Neural progenitor cell (in vitro differentiated cells): Measurements from ENCODE around the gene EDN1. TPM values are rescaled to one million over a fixed set of nuclear protein-coding genes. Genes with fewer than 3 reads are reported as not detected.

ENCODE experiments used
- DNase-seq: peaks from one replicate; pipeline ENCODE4 v3.0.0-alpha.2; 2016; ENCODE audit warnings: low spot score
- H2AFZ ChIP-seq: fragments of 200-600 bp; sonication (generic); replicated peaks from 2 replicates; pipeline ENCODE4 v1.6.1; 2016; ENCODE audit warnings: antibody characterized with exemption
- H3F3A ChIP-seq: fragments of 200-600 bp; sonication (generic); 2 replicates; pipeline ENCODE4 v1.6.1; 2016; ENCODE audit warnings: antibody characterized with exemption, low read depth
- H3K27ac ChIP-seq: fragments of 200-600 bp; sonication (generic); 2 replicates; pipeline ENCODE4 v1.5.1; 2016; ENCODE audit warnings: mild to moderate bottlenecking
- H3K27me3 ChIP-seq: fragments of 200-600 bp; sonication (generic); 2 replicates; pipeline ENCODE4 v1.6.1; 2016; ENCODE audit warnings: mild to moderate bottlenecking, moderate library complexity
- H3K36me3 ChIP-seq: fragments of 200-600 bp; sonication (generic); 2 replicates; pipeline ENCODE4 v1.5.1; 2016
- H3K4me1 ChIP-seq: fragments of 200-600 bp; sonication (generic); 2 replicates; pipeline ENCODE4 v1.6.1; 2016; ENCODE audit warnings: mixed run types
- H3K4me2 ChIP-seq: fragments of 200-600 bp; sonication (generic); 2 replicates; pipeline ENCODE4 v1.6.1; 2016
- H3K4me3 ChIP-seq: fragments of 200-600 bp; sonication (generic); 2 replicates; pipeline ENCODE4 v1.5.1; 2016
- H3K79me2 ChIP-seq: fragments of 200-600 bp; sonication (generic); 2 replicates; pipeline ENCODE4 v1.6.1; 2016; ENCODE audit warnings: low read depth
- H3K9ac ChIP-seq: fragments of 200-600 bp; sonication (generic); 2 replicates; pipeline ENCODE4 v1.6.1; 2016
- H3K9me3 ChIP-seq: fragments of 200-600 bp; sonication (generic); 2 replicates; pipeline ENCODE4 v1.5.1; 2016; ENCODE audit warnings: low read depth
- H4K20me1 ChIP-seq: fragments of 200-600 bp; sonication (generic); 2 replicates; pipeline ENCODE4 v1.6.1; 2016; ENCODE audit warnings: low read depth
- H3K27ac Mint-ChIP-seq: 3 replicates; pipeline ENCODE4 v1.8.0; 2021; ENCODE audit warnings: mixed read lengths
- H3K27me3 Mint-ChIP-seq: 2 replicates; pipeline ENCODE4 v1.8.0; 2022; ENCODE audit warnings: low read depth, mild to moderate bottlenecking, inconsistent platforms, moderate library complexity, mixed read lengths; ENCODE audit not compliant: insufficient read depth
- H3K36me3 Mint-ChIP-seq: 3 replicates; pipeline ENCODE4 v1.8.0; 2021; ENCODE audit warnings: mixed read lengths
- H3K4me1 Mint-ChIP-seq: 3 replicates; pipeline ENCODE4 v1.8.0; 2021; ENCODE audit warnings: mixed read lengths
- H3K4me3 Mint-ChIP-seq: 3 replicates; pipeline ENCODE4 v1.8.0; 2021; ENCODE audit warnings: mild to moderate bottlenecking, moderate library complexity, mixed read lengths
- H3K9me3 Mint-ChIP-seq: 3 replicates; pipeline ENCODE4 v1.8.0; 2020; ENCODE audit warnings: mixed read lengths
- CTCF ChIP-seq: fragments of 200-600 bp; sonication (generic); IDR thresholded peaks from 2 replicates; pipeline ENCODE4 v1.5.1; 2017; ENCODE audit warnings: antibody characterized with exemption, mild to moderate bottlenecking
- EZH2 ChIP-seq: fragments of 200-600 bp; sonication (generic); IDR thresholded peaks from 2 replicates; pipeline ENCODE4 v1.6.1; 2017; ENCODE audit warnings: antibody characterized with exemption, mild to moderate bottlenecking, moderate library complexity
- EZH2phosphoT487 ChIP-seq: fragments of 200-600 bp; sonication (generic); IDR thresholded peaks from 2 replicates; pipeline ENCODE4 v1.6.1; 2017; ENCODE audit warnings: antibody characterized with exemption
- total RNA-seq: library from RNA; depleted of rRNA; stranded (reverse); fragments of >200 nt; gene quantifications from 2 replicates; pipeline ENCODE4 v1.2.3, GENCODE V29; 2015; ENCODE audit warnings: low replicate concordance

Gene EDN1
- total RNA-seq, 1 donor from 2014 or later, result 2.9 TPM

- Histone ChIP-seq H3K4me3 (no peak overlapping the region), H2AFZ (no peak overlapping the region), H3K79me2 (no peaks in the 10 kb centered on the region), H3F3A (no peaks in the 10 kb centered on the region), H3K9ac (no peak overlapping the region), H4K20me1 (no peaks in the 10 kb centered on the region), H3K27me3 (no peaks in the 10 kb centered on the region), H3K27ac (no peak overlapping the region), H3K36me3 (no peaks in the 10 kb centered on the region), H3K4me1 (no peaks in the 10 kb centered on the region), H3K4me2 (no peak overlapping the region), H3K9me3 (peaks cover 16% of the 10 kb centered on the region)
- DNase-seq, result no peak
- TF ChIP-seq EZH2, result no peak
- no peak for TF ChIP-seq EZH2phosphoT487
- no peak for TF ChIP-seq CTCF
- Mint-ChIP-seq H3K4me1 (no peaks in the 10 kb centered on the region), H3K4me3 (no peak overlapping the region), H3K27me3 (peaks cover 8% of the 10 kb centered on the region), H3K9me3 (peaks cover 8% of the 10 kb centered on the region), H3K36me3 (no peaks in the 10 kb centered on the region), H3K27ac (no peak overlapping the region)
Measured at GRCh38 chr6:12313992-12314589, 23.9 kb downstream of the EDN1 start.

GRCh38 chr6:12314751-12315150, 24.6 kb downstream of the EDN1 start:
- Mint-ChIP-seq H3K27ac (no peak overlapping the region), H3K4me1 (no peaks in the 10 kb centered on the region), H3K36me3 (no peaks in the 10 kb centered on the region), H3K27me3 (peaks cover 8% of the 10 kb centered on the region), H3K4me3 (no peak overlapping the region), H3K9me3 (peaks cover 13% of the 10 kb centered on the region)
- Histone ChIP-seq H3K36me3 (no peaks in the 10 kb centered on the region), H2AFZ (peak overlapping the region; percentile 52), H4K20me1 (no peaks in the 10 kb centered on the region), H3K4me1 (no peaks in the 10 kb centered on the region), H3K9ac (no peak overlapping the region), H3K4me3 (no peak overlapping the region), H3K79me2 (no peaks in the 10 kb centered on the region), H3K27ac (no peak overlapping the region), H3K4me2 (no peak overlapping the region), H3K9me3 (peaks cover 16% of the 10 kb centered on the region), H3F3A (no peaks in the 10 kb centered on the region), H3K27me3 (no peaks in the 10 kb centered on the region)
- no peak for DNase-seq
- TF ChIP-seq EZH2, result no peak
- no peak for TF ChIP-seq CTCF
- TF ChIP-seq EZH2phosphoT487, result no peak

- Mint-ChIP-seq H3K9me3 (peaks cover 14% of the 10 kb centered on the region), H3K36me3 (no peaks in the 10 kb centered on the region), H3K4me3 (no peak overlapping the region), H3K27me3 (peaks cover 8% of the 10 kb centered on the region), H3K27ac (no peak overlapping the region), H3K4me1 (no peaks in the 10 kb centered on the region)
- Histone ChIP-seq H3F3A (no peaks in the 10 kb centered on the region), H3K9ac (no peak overlapping the region), H3K36me3 (no peaks in the 10 kb centered on the region), H3K4me1 (no peaks in the 10 kb centered on the region), H3K4me3 (no peak overlapping the region), H2AFZ (no peak overlapping the region), H3K79me2 (no peaks in the 10 kb centered on the region), H4K20me1 (no peaks in the 10 kb centered on the region), H3K27me3 (no peaks in the 10 kb centered on the region), H3K27ac (no peak overlapping the region), H3K4me2 (no peak overlapping the region), H3K9me3 (peaks cover 16% of the 10 kb centered on the region)
- DNase-seq, result no peak
- TF ChIP-seq EZH2 (no peak), CTCF (no peak)
Measured at GRCh38 chr6:12315292-12316081, 25.3 kb downstream of the EDN1 start.
